Psoas muscle (tissue), 8 donors: Measurements from ENCODE around the gene NR2F1-AS1. TPM values are rescaled to one million over a fixed set of nuclear protein-coding genes. Genes with fewer than 3 reads are reported as not detected.
"Not testable (repeated sequence)": the region's sequence is repeated elsewhere in the genome, so short reads cannot be mapped to it uniquely, and the experiment has no call there.

ENCODE experiments used
- ATAC-seq, 4 donors: fragments of 200-7000 bp; cut with Tn5 transposase; one replicate each; pipeline ENCODE4 v1.9.1; 2020; ENCODE audit warnings: moderate library complexity in 3 of 4, mild to moderate bottlenecking in 2 of 4
- DNase-seq, 2 donors: peaks; one replicate each; pipeline ENCODE4 v3.0.0-alpha.2; 2020
- H3K27ac ChIP-seq: fragments of 200-600 bp; one replicate; pipeline ENCODE4 v1.8.0; 2022
- H3K27me3 ChIP-seq, 3 donors: fragments of 200-600 bp in 1 of 3; one replicate each; pipeline versions ENCODE4 v1.6.1 to v1.8.0; 2013 to 2022; ENCODE audit warnings: low read length in 2 of 3, mild to moderate bottlenecking in 2 of 3, moderate library complexity in 1 of 3; ENCODE audit not compliant: insufficient read depth in 3 of 3
- H3K36me3 ChIP-seq, 2 donors: fragments of 200-600 bp in 1 of 2; one replicate each; pipeline versions ENCODE4 v1.6.1 to v1.8.0; 2013 to 2022; ENCODE audit warnings: low read depth in 1 of 2, mild to moderate bottlenecking in 1 of 2, moderate library complexity in 1 of 2; ENCODE audit not compliant: insufficient read depth in 1 of 2
- H3K4me1 ChIP-seq: fragments of 200-600 bp; one replicate; pipeline ENCODE4 v1.8.0; 2022
- H3K4me3 ChIP-seq: fragments of 200-600 bp; one replicate; pipeline ENCODE4 v1.8.0; 2022; ENCODE audit warnings: mild to moderate bottlenecking
- H3K9me3 ChIP-seq: fragments of 200-600 bp; one replicate; pipeline ENCODE4 v1.8.0; 2022
- WGBS, 3 donors: extraction: QIAGEN DNeasy Blood & Tissue Kit; methylation state at CpG; one replicate each; pipeline versions ENCODE4 v1.1.6 to v1.1.7; 2013; 5-methylcytosine and 5-hydroxymethylcytosine counted together
- intact Hi-C, 2 donors: fragments of 100-400 bp; cut with DNase I; formaldehyde crosslinking; loops; one replicate each; pipeline versions ENCODE4 v1.11.0 to v1.14.2; 2022
- polyA plus RNA-seq, 3 donors: library from polyadenylated mRNA; stranded (reverse); fragments of 200-250 nt; gene quantifications; one replicate each; pipeline ENCODE4 v1.2.3, GENCODE V29; 2013
- total RNA-seq, 4 donors: library from RNA; stranded (reverse); fragmentation: NEBNext Ultra II Directional in 2 of 4; extraction: Animal tissue kit (Norgen Biotek cat#: 25700) in 2 of 4; gene quantifications; one replicate each; pipeline versions ENCODE4 v1.2.1 to v1.2.4, GENCODE V29; 2021 to 2023
- TF ChIP-seq, protein P1 (sequence below): fragments of 200-600 bp; IDR thresholded peaks from one replicate; pipeline ENCODE4 v1.8.0; 2022; ENCODE audit warnings: antibody characterized with exemption
- donor health status: healthy with polysubstance abuse.
- donor health status: DM: no; HTN: no; CAD: no; lungs with moderate emphysema.
- donor health status: Bipolar disorder and iron deficiency.
- donor health status: healthy.
- donor health status: DM: yes; HTN: yes; CAD: no.
- donor health status: DM: no; HTN: no; CAD: no.
- donor health status: DM: no; HTN: no; CAD: no.
- donor health status: DM: yes; HTN: yes; CAD: no.

NR2F1-AS1 gene
- total and polyA plus RNA-seq, 7 donors, result 0.13 to 1.5 (median 0.42) TPM

DNA sequence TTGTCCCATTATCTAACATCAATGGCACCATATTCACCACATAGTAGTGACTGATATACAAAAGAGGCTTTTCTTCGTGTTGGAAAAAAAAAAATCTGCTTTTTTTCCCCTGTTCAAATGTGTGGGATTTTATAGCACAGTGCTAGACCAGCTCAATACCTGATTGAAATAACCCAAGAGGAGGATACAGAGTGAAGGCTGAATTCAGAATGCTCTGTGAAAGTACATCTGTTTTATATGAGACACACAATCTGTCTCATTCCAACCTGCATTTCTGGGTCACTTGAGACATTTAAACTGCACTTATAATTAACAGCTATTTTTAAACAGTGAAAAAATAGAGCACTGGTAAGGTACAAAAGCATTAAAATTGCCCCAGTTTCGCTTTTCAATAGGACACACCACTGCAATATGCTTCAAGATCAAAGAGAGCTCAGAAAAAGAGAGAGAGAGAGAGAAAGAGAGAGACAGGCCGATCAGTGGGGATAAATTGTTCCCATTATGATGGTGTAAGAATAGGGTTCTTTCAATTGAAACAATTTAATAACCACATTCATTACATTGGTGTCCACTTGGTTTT is 179.3 kb downstream of the NR2F1-AS1 start:
- intact Hi-C loops, result no loop called here
- H3K27me3 ChIP-seq, result no peaks in the 10 kb centered on the region
- H3K9me3 ChIP-seq, result no peaks in the 10 kb centered on the region
- 69 to 85% (median 81%) methylated on average over 3 of the region's 3 CpGs for whole genome bisulfite sequencing, 3 donors
- ATAC-seq, result no peak
- H3K27ac ChIP-seq, result no peak overlapping the region
- TF ChIP-seq, protein P1, sequence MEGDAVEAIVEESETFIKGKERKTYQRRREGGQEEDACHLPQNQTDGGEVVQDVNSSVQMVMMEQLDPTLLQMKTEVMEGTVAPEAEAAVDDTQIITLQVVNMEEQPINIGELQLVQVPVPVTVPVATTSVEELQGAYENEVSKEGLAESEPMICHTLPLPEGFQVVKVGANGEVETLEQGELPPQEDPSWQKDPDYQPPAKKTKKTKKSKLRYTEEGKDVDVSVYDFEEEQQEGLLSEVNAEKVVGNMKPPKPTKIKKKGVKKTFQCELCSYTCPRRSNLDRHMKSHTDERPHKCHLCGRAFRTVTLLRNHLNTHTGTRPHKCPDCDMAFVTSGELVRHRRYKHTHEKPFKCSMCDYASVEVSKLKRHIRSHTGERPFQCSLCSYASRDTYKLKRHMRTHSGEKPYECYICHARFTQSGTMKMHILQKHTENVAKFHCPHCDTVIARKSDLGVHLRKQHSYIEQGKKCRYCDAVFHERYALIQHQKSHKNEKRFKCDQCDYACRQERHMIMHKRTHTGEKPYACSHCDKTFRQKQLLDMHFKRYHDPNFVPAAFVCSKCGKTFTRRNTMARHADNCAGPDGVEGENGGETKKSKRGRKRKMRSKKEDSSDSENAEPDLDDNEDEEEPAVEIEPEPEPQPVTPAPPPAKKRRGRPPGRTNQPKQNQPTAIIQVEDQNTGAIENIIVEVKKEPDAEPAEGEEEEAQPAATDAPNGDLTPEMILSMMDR, result no peak
- no peak for DNase-seq
- no peak overlapping the region for H3K4me3 ChIP-seq
- no peaks in the 10 kb centered on the region for H3K36me3 ChIP-seq
- no peaks in the 10 kb centered on the region for H3K4me1 ChIP-seq

DNA sequence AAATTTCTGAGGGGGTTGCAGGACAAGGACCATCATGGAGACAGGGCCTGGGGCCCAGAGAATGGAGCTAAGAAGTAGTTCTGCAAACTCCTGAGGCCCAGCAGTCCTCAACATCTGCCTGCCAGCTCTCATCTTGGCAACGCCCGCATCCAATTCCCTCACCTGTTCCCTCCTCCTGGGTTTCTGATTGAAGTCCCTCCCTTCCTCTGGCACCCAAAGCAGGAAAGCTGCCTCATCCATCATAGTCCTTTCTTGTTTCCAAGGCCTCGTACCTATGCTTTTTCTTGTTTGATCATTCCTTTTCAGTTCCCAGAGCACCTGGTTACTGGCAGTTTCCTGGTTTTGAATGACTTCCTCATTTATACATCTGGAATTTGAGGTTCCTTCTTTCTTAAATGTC is 181.3 kb downstream of the NR2F1-AS1 start:
- Histone ChIP-seq H3K27ac (no peak overlapping the region), H3K9me3 (no peaks in the 10 kb centered on the region), H3K4me1 (no peaks in the 10 kb centered on the region), H3K36me3 (no peaks in the 10 kb centered on the region), H3K4me3 (no peak overlapping the region), H3K27me3 (no peaks in the 10 kb centered on the region)
- TF ChIP-seq, protein P1, result no peak
- WGBS, 3 donors, result 56 to 77% (median 73%) methylated on average over 3 of the region's 3 CpGs
- no peak for ATAC-seq
- intact Hi-C loops, result no loop called here
- no peak for DNase-seq

DNA sequence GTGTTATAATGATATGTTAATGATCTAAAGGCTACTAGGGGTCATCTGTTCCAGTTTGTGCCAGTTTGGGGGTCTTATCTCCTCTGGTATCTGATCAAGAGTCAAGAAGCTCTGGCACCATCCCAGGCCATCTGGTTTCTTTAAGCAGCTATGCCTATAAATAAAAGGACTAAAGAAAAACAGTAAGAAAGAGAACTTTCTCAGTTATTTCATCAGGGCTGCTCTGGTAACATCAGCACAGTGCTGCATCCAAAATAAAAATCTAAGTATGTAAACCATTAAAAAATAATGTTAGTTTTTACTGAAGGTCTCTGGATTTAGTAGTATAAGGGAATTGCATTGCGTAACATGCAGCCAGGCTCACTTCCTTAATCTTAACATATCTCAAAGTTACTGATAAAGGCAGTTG is 185.0 kb downstream of the NR2F1-AS1 start:
- Histone ChIP-seq H3K4me3 (no peak overlapping the region), H3K27ac (no peak overlapping the region), H3K9me3 (no peaks in the 10 kb centered on the region), H3K36me3 (no peaks in the 10 kb centered on the region), H3K27me3 (no peaks in the 10 kb centered on the region), H3K4me1 (no peaks in the 10 kb centered on the region)
- TF ChIP-seq, protein P1, result no peak
- 83 to 97% (median 96%) methylated on average over 1 of the region's 1 CpG for WGBS, 3 donors
- ATAC-seq, result no peak
- no peak for DNase-seq
- intact Hi-C loops, result no loop called here

DNA sequence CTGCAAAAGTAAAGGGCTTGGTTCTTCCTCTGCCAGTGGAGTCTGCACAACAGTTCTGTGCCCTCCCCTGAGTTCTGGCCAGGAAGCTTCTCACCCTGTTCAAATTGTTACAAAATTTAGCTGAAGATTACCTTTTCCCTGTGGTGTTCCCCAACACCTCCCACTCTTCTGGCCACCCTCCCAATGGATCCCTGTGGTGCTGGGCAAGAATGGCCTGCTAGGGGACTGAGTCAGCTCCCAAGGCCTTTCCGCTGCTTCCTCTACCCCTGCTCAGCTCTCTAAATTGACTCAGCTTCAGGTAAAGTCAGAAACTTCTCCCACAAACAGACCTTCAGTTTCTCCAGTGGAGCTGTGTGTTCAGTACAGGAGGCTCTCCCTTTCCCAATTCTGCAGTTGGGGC is 186.0 kb downstream of the NR2F1-AS1 start:
- H3K4me3 ChIP-seq, result no peak overlapping the region
- TF ChIP-seq, protein P1, result no peak
- 92 to 100% (median 100%) methylated on average over 1 of the region's 1 CpG for WGBS, 3 donors
- H3K36me3 ChIP-seq, result no peaks in the 10 kb centered on the region
- intact Hi-C loops, result no loop called here
- no peak for DNase-seq
- ATAC-seq, result no peak
- H3K27me3 ChIP-seq, result no peaks in the 10 kb centered on the region
- no peaks in the 10 kb centered on the region for H3K4me1 ChIP-seq
- H3K27ac ChIP-seq, result no peak overlapping the region
- H3K9me3 ChIP-seq, result no peaks in the 10 kb centered on the region

DNA sequence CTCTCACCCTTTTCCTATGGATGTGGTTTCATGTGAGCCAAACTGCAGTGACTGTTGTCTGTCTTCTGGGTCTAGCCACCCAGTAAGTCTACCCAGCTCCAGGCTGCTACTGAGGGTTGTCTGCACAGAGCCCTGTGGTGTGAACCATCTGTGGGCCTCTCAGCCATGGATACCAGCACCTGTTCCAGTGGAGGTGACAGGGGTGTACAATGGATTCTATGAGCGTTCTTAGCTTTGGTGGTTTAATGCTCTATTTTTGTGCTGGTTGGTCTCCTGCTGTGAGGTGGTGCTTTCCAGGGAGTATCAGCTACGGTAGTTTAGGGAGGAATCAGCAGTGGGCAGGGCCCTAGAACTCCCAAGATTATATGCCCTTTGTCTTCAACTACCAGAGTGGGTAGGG is 186.7 kb downstream of the NR2F1-AS1 start:
- 56 to 76% (median 69%) methylated on average over 2 of the region's 2 CpGs for whole genome bisulfite sequencing, 3 donors

DNA sequence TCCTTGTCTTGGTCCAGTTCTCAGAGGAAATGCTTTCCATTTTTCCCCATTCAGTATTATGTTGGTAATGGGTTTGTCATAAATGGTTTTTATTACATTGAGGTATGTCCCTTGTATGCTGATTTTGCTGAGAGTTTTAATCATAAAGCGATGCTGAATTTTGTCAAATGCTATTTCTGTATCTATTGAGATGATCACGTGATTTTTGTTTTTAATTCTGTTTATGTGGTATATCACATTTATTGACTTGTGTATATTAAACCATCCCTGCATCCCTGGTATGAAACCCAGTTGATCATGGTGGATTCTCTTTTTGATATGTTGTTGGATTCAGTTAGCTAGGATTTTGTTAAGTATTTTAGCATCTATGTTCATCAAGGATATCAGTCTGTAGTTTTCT is 189.8 kb downstream of the NR2F1-AS1 start:
- H3K4me1 ChIP-seq, H3K4me3 ChIP-seq, H3K27me3 ChIP-seq, ATAC-seq, H3K27ac ChIP-seq, DNase-seq, H3K36me3 ChIP-seq, intact Hi-C loops, H3K9me3 ChIP-seq: not testable (repeated sequence)
- 93 to 94% (median 93%) methylated on average over 2 of the region's 2 CpGs for WGBS, 3 donors

More for the DNA sequence above, 186.7 kb downstream of the NR2F1-AS1 start:
- ATAC-seq (no peak), DNase-seq (no peak)
- no peaks in the 10 kb centered on the region for H3K36me3 ChIP-seq
- H3K9me3 ChIP-seq, result no peaks in the 10 kb centered on the region
- H3K27me3 ChIP-seq, result no peaks in the 10 kb centered on the region
- H3K27ac ChIP-seq, result no peak overlapping the region
- intact Hi-C loops, result no loop called here
- H3K4me3 ChIP-seq, result no peak overlapping the region
- TF ChIP-seq, protein P1, result no peak
- H3K4me1 ChIP-seq, result no peaks in the 10 kb centered on the region
